Effector CD8-positive, alpha-beta T cell (primary cell): ENCODE results near the gene GLB1L2.
"Not testable (repeated sequence)": the region's sequence is repeated elsewhere in the genome, so short reads cannot be mapped to it uniquely, and the experiment has no call there.

ENCODE experiments used
- DNase-seq: peaks from one replicate; lab custom pipeline; 2025; lab: John Stamatoyannopoulos, UW

The GLB1L2 gene

GRCh38 chr11:134322553-134322952 is 9.2 kb upstream of the GLB1L2 start:
- no peak for DNase-seq

- no peak for DNase-seq
Observed at GRCh38 chr11:134328433-134328832, 3.4 kb upstream of the GLB1L2 start.

GRCh38 chr11:134330611-134331353 is 1.0 kb upstream of the GLB1L2 start:
- no peak for DNase-seq

GRCh38 chr11:134332189-134332631 is 422 bp downstream of the GLB1L2 start:
- peak; percentile 30 for DNase-seq

- no peak for DNase-seq
Observed at GRCh38 chr11:134332782-134333181, 994 bp downstream of the GLB1L2 start.

GRCh38 chr11:134333312-134333711 is 1.5 kb downstream of the GLB1L2 start:
- no peak for DNase-seq

GRCh38 chr11:134333946-134334345 is 2.2 kb downstream of the GLB1L2 start:
- no peak for DNase-seq

GRCh38 chr11:134334796-134335571 is 3.2 kb downstream of the GLB1L2 start:
- no peak for DNase-seq

GRCh38 chr11:134337051-134337450 is 5.3 kb downstream of the GLB1L2 start:
- no peak for DNase-seq

- no peak for DNase-seq
Observed at GRCh38 chr11:134338068-134338467, 6.3 kb downstream of the GLB1L2 start.

- no peak for DNase-seq
Observed at GRCh38 chr11:134338654-134339053, 6.9 kb downstream of the GLB1L2 start.

GRCh38 chr11:134339756-134340155 is 8.0 kb downstream of the GLB1L2 start:
- DNase-seq = no peak

- DNase-seq = no peak
Observed at GRCh38 chr11:134340354-134340964, 8.7 kb downstream of the GLB1L2 start.

- no peak for DNase-seq
Observed at GRCh38 chr11:134341805-134342571, 10.2 kb downstream of the GLB1L2 start.

- DNase-seq = no peak
Observed at GRCh38 chr11:134342572-134343340, 11.0 kb downstream of the GLB1L2 start.

- no peak for DNase-seq
Observed at GRCh38 chr11:134343646-134344045, 11.9 kb downstream of the GLB1L2 start.

GRCh38 chr11:134344497-134345236 is 12.9 kb downstream of the GLB1L2 start:
- not testable (repeated sequence) for DNase-seq

GRCh38 chr11:134345237-134345550 is 13.4 kb downstream of the GLB1L2 start:
- no peak for DNase-seq

- DNase-seq = no peak
Observed at GRCh38 chr11:134346101-134346975, 14.6 kb downstream of the GLB1L2 start.

GRCh38 chr11:134346976-134347350 is 15.2 kb downstream of the GLB1L2 start:
- DNase-seq = no peak
